GM18951 (cell line): ENCODE data around the gene SAP30BP.

Experiments used
- POLR2A ChIP-seq: IDR thresholded peaks from 4 replicates; pipeline ENCODE4 v1.6.1; 2011; ENCODE audit warnings: mild to moderate bottlenecking; ENCODE audit not compliant: insufficient read length, insufficient read depth; ENCODE audit errors: extremely low read depth
- in situ Hi-C: fragments of 300-500 bp; cut with MboI; formaldehyde crosslinking; loops from one replicate; pipeline ENCODE4 v1.12.0; 2022; ENCODE audit warnings: low sequenced_read_pairs, mixed read lengths, inconsistent platforms; ENCODE audit not compliant: unreplicated experiment

The SAP30BP gene

DNA sequence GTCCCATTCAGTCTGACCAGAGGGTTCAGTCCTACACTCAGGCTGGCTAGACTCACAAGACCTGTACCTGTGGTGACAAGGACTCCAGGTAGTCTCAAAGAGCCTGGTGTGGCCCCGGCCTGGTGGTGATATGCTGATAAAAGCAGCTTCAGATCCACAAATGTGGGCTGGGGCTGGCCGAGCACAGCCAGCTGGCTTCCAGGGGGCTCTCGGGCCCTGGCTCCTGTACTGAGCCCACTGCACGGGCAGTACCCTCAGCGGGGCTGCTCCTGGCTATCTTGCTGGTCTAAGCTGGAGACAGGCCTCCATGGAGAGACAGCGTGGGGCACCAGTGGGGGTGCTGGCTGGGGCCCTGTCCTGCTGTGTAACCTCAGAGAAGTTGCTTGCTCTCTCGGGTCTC lies 29.6 kb upstream of the SAP30BP start:
- in situ Hi-C loops, result loop anchor here (5.0 kb wide), 1 partner anchor 120 kb away; no protein-coding TSS in a partner anchor
- no peak for TF ChIP-seq POLR2A

DNA sequence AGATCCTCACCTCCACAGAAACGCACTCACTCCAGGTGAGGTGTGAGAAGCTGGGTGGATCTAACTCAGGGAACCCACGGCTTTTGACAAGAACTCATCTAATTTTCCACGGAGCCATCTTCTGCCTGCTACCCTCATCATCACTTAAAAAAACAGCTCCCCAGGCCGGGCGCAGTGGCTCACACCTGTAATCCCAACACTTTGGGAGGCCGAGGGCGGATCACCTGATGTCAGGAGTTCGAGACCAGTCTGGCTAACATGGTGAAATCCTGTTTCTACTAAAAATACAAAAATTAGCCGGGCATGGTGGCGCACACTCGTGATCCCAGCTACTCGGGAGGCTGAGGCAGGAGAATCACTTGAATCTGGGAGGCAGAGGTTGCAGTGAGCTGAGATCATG lies 29.1 kb upstream of the SAP30BP start:
- in situ Hi-C loops, result loop anchor here (5.0 kb wide), 1 partner anchor 119 kb away; no protein-coding TSS in a partner anchor

DNA sequence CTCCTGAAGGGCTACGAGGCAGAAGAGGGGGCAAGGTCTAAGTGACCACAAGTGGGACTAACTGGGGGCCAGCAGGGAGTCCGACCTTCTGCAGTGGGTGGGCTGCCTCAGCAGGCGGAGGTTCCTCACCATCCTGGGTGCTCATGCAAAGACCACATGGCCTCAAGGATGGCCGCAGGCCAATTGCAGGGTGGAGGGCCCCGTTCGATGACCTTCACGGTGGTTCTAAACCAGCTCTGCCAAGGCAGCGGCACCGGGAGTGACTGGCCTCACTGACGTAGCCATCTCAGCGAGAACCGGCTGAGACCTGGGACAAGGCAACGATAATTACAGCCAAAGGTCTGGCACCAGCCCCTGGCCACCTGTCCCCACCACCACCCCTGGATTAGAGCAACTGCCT lies 28.2 kb upstream of the SAP30BP start:
- no peak for TF ChIP-seq POLR2A
- in situ Hi-C loops, result loop anchor here (5.0 kb wide), 1 partner anchor 118 kb away; no protein-coding TSS in a partner anchor

DNA sequence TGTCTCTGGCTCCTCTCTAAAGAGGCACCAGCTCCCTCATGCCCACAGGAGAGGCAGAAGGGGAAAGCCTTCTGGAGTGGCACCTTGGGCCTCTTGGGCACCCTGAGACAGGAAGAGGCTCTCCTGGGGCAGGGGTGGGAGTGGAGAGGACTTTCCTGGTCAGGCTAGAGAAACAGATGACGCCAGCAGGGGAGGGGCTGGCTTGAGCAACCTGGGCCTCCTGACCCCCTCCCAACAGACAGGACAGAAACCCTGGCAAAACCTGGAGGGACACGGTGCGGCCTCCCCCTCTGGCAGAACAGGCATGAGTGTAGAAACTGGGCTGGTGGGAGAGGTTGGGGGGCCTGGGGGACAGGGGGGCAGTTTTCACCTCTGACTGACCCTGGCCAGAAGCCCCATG lies 27.8 kb upstream of the SAP30BP start:
- no peak for TF ChIP-seq POLR2A
- in situ Hi-C loops, result loop anchor here (5.0 kb wide), 1 partner anchor 118 kb away; no protein-coding TSS in a partner anchor

DNA sequence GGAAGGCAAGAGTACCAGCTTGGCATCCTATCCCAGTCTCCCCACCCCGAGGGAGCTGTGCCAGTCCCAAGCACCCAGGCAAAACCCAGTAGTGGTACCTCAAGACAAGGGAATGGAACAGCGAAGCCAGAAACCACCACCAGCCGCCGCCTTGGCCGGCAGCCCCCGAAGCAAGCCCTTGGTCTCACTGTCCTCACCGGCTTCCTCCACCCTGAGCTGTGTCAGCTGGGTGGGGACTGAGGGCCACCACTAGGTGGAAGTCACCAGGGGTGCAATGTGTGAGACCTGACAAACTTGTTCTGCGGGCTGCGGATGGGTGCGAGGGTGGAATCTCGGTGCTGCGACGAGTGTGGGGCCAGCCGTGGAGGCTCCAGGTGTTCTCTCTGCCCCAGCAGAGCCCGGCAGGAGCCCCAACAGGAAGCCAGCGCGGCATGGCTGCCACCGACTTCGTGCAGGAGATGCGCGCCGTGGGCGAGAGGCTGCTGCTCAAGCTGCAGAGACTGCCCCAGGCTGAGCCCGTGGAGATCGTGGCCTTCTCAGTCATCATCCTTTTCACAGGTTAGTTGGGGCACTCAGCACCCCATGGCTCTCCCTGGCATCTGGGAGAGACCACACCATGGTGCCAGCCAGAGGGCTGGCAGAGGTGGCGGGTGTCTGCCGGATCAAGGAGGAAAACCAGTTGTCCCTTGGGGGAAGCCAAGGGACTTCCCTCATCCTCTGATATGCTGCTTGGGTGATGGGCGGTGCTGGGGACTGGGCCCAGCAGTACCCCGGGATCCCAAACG lies 27.2 kb upstream of the SAP30BP start:
- no peak for TF ChIP-seq POLR2A
- in situ Hi-C loops, result loop anchor here (5.0 kb wide), 1 partner anchor 117 kb away; no protein-coding TSS in a partner anchor

DNA sequence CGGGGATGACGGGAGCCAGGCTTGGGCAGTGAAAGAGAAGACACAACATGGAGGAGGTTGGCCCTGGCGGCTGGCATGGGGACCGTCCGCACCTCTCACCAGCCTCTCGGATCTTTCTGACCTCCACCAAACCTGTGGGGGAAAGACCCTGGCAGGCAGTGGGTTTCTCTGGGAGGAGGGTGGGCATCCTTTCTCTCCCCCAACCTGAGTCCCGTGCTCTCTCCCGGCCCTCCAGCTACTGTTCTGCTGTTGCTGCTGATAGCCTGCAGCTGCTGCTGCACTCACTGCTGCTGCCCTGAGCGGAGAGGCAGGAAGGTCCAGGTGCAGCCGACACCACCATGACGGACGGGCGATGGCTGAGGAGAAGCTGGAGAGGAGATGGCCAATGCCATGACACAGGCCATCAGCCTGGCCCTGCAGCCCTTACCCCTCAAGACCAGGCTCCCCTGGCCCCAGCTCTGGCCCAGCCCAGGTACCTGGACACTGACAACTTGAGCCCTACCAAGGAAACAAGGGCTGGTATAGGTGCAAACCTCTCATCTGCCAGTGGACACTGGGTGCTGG lies 26.5 kb upstream of the SAP30BP start:
- TF ChIP-seq POLR2A, result no peak
- in situ Hi-C loops, result no loop called here

DNA sequence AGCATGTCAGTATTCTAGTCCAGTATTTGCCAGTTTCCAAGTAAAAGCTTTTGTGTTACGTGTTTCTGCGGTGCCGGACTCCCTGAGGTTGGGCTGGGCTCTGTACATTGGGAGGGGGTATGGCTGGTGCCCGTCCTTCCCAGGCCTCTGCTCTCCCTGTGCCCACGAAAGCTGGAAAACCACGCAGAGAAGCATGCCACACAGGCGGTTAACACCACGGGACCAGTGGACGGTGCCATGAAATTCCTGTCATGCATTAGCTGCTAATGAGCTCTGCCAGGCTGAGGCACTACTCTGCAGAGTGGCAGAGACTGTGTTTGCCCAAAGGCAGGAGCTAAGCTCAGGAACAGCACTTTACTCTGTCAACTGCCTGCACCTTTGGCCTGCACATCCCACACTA lies 25.8 kb upstream of the SAP30BP start:
- in situ Hi-C loops, result no loop called here
- TF ChIP-seq POLR2A, result no peak

DNA sequence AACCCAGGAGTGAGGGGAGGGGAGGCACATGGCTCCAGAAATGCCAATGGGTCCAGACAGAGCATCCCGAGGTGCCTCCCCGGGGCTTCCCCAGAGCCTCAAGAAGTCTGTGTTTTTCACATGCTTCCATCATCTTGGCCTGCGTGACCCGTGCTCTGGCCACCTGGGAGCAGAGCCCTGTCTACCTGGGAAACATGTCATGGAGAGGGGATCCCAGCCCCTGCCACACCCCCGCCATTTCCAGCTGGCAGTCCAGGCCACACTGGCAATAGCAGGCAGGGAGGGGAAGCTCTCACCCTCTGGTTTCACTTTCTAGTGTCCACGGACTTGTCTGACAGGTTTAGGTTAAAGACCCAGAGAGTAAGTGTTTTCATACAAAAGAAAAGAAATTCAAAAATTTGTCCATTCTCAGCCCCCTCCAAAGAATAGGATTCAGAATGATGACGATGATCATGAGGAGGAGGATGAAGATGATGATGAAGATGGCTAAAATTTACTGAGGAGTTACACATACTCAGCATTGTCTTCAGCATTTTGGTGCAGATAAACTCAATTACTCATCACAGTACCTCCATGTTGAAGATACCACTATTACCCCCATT lies 24.9 kb upstream of the SAP30BP start:
- in situ Hi-C loops, result no loop called here
- no peak for TF ChIP-seq POLR2A

DNA sequence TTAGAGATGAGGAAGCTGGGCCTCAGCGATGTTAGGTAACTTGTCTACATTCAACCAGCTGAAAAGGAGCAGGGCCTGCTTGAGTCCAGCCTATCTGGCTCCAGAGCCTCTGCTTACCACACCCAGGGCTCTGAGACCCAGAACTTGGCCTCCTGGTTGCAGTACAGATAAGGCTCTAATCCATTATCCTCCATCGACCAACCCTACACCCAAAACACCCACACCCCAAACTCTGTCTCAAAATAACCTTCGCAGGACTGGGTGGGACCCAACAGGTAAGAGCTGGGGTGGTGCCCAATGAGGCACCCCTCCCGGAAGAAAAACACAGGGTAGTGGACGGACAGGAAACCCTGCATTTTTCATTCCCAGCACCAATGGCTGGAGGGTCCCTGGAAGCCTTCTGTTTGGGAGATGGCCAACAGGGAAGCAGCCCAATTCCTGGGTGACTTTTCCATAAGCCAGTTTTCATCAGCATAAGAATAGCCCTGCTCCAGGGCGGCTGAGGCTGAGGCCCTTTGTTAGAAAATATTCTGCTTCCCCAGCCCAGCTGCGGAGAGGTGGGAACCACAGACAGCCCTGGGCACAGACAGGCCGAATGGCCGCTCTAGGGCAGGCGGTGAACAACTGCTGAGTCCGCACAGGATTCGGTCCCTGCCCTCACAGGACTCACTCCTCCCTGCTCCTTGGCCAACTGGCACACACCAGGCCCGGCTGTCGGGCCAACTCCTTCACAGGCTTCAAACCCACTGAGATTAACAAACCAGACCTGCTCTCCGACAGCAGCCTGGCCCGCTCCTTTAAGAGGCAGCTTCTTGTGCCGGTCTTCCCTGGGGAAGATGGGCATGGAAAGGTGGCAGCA lies 24.1 kb upstream of the SAP30BP start:
- in situ Hi-C loops, result no loop called here
- no peak for TF ChIP-seq POLR2A

DNA sequence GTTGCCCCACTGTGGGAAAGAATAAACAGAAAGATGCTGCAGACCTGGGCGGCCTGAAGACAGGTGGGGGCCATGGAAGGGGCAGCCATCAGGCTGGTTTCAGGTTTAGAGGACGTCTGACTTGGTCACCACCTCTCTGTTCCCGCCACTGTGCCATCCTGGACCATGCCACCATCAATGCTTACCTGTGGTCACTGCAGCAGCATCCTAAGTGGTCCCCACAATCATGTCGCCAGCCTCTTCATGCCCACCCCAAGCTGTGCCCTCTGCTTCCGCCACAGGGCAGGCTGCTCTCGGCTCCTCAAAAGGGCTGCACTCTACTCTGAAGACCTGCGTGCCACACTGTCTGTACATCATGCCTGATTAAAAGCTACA lies 23.5 kb upstream of the SAP30BP start:
- in situ Hi-C loops, result no loop called here
- TF ChIP-seq POLR2A, result no peak

DNA sequence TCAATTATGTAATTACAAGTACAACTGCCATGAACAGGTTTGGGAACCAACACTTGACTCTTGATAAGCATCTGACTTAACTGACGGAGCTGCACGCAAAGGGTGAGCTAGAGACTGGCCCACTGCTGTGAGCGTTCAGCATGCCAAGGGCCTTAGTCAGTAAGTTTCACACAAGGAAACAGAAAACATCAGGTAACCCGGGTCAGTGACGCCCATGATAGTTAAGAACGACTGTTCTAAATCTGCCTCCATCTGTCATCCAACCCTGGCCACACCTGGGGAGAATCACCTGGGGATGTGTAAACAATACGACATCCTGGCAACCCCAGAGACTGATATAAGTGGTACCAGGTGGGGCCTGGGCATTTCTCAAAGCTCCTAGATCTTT lies 21.6 kb upstream of the SAP30BP start:
- in situ Hi-C loops, result no loop called here
- no peak for TF ChIP-seq POLR2A

DNA sequence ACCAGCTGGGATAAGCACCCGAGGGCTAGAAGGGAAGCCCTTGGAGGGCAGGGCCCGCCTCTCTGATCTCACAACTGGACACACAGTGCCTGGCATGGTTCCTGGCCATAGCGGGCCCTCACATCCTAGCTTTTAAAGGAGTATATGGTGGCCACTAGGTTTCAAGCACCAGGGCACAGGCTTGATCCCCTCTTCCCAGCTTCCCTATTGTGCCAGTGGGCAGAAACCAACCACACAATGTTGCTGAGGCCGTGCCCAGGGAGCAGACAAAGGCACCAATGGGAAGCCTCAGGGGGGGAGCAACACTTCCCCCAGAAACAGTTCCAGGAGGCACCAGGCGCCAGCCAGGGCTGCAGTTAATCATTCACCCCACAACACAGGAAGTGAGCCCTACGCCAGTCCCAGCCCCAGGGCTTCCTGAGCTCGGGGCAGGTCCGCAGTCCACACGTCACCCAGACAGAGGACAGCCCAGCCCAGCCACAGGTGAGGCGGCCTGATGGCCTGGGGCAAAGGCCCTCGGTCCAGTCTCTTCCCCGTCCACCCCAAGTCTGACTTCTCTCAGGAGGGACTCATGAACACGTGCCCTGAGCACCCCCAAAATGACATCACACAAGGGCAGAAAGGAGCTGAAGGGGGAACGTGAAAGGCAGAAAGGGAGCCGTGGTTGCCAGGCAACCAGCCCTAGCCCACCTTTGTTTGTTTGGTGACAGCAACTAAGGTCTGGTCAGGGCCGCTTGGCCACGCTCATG lies 21.1 kb upstream of the SAP30BP start:
- in situ Hi-C loops, result no loop called here
- peak; percentile 75 for TF ChIP-seq POLR2A
